Measurements from ENCODE around the gene CLRN2.

CLRN2 gene

GRCh38 chr4:17492058-17492741 lies 22.8 kb upstream of the CLRN2 start:
- no peak for TF ChIP-seq CTCF (IDR thresholded peaks at IDR 0.05; ENCODE audit: low read depth, low read length, missing control alignments)
- DNase-seq (ENCODE audit: low read depth) = no peak
- no peak overlapping the region for H3K4me3 ChIP-seq (ENCODE audit: low read depth, low read length)

- DNase-seq (ENCODE audit: low read depth) = no peak
- no peak for TF ChIP-seq CTCF (IDR thresholded peaks at IDR 0.05; ENCODE audit: low read depth, low read length, missing control alignments)
- H3K4me3 ChIP-seq (ENCODE audit: low read depth, low read length) = no peak overlapping the region
These were observed 22.1 kb upstream of the CLRN2 start for GRCh38 chr4:17492876-17493275.

- no peak for TF ChIP-seq CTCF (IDR thresholded peaks at IDR 0.05; ENCODE audit: low read depth, low read length, missing control alignments)
- DNase-seq (ENCODE audit: low read depth) = no peak
These were observed 21.3 kb upstream of the CLRN2 start for GRCh38 chr4:17493619-17494018.

DNA sequence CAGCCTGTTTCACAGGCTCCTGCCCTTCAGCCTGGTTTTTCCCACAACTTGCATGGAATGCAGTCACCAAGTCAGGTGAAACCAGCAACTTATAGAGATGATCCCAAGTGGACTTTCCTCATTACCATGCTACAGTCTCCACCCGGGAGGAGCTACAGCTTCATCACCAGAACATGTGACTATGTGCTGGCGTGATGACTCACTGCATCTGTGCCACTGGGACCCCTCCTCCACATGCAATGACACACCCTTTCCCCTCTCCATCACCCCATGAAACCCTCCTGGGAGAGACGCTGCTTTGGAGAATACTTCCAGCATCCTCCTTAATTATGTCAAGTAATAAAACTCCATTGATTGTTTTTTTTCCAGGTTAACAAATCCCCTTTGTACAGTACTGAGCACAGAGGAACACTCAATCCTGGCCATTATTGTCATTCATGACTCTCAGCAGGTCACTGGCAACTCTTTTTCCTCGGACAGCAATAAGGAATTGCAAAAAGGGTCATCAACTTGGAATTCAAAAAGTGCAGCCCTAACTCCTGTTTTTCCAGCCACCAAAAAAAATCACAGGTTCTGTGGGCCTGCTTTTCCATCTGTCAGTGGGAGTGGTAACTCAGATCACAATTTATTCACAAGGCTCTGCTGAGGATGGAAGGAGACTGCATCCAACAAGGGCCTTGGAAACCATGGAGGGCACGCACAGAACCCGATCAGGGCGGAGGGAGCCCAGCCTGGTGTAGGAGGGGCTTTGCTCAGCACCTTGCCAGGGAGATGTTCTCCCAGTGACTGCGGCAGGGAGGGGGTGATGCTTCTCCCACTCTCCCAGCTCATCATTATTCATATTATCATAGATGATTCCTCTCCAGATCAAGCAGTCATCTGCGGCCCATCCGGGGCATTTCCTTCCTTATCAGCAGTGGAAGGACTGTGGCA lies 20.4 kb upstream of the CLRN2 start:
- DNase-seq (ENCODE audit: low read depth) = no peak
- TF ChIP-seq CTCF (IDR thresholded peaks at IDR 0.05; ENCODE audit: low read depth, low read length, missing control alignments) = no peak
- no peak overlapping the region for H3K4me3 ChIP-seq (ENCODE audit: low read depth, low read length)

More at GRCh38 chr4:17493619-17494018, 21.3 kb upstream of the CLRN2 start:
- no peak overlapping the region for H3K4me3 ChIP-seq (ENCODE audit: low read depth, low read length)

- no peak for TF ChIP-seq CTCF (IDR thresholded peaks at IDR 0.05; ENCODE audit: low read depth, low read length, missing control alignments)
- no peak for DNase-seq (ENCODE audit: low read depth)
These were observed 17.0 kb upstream of the CLRN2 start for GRCh38 chr4:17497890-17498523.

GRCh38 chr4:17500574-17500973 lies 14.4 kb upstream of the CLRN2 start:
- no peak overlapping the region for H3K4me3 ChIP-seq (ENCODE audit: low read depth, low read length)
- DNase-seq (ENCODE audit: low read depth) = no peak
- no peak for TF ChIP-seq CTCF (IDR thresholded peaks at IDR 0.05; ENCODE audit: low read depth, low read length, missing control alignments)

More at GRCh38 chr4:17497890-17498523, 17.0 kb upstream of the CLRN2 start:
- no peak overlapping the region for H3K4me3 ChIP-seq (ENCODE audit: low read depth, low read length)
